ENCODE data around the gene TRUB1.

TRUB1 gene

DNA sequence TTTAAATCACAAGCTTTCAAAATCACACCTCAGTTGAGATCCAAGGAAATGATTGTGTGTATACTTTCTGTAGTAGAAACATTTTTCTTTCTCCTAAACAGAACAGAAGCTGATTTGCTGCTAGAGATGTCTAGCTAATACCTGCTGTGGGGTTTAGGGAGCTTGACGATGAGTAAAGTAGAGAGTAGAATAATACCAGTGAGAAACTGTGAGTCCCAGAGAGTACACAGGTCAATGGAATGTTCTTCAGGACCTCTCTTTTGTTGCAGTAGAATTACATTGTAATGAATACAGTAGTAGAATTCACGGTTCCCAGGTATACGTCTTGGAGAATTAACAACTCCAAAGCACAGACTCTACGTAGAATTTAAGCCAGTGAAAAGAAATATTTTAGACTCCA is 18.0 kb downstream of the TRUB1 start:
- Histone ChIP-seq H3K36me3 (ENCODE audit: control insufficient read depth, low read depth, low read length) (peaks cover 19% of the 10 kb centered on the region), H3K27ac (ENCODE audit: low read length) (no peak overlapping the region)

DNA sequence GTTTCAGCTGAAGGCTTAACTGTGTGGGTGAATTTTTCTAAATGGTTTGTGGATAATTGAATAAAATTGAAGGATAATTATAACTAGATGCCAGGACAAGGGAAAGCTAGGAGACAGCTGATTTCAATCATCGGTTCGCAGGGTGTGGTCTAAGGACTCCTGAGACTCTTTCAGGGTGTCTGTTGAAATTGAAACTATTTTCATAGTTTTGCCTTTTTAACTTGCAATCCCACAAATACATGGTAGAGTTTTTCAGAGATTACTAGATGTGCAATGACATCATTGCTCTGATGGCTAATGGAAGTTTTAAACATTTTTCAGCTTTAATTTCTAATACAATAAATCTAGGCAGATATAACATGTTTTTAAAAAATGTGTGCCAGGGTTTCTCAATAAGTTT is 18.5 kb downstream of the TRUB1 start:
- H3K9me3 ChIP-seq (ENCODE audit: control insufficient read depth, low read depth, low read length) = no peaks in the 10 kb centered on the region
- H3K36me3 ChIP-seq (ENCODE audit: control insufficient read depth, low read depth, low read length) = peaks cover 21% of the 10 kb centered on the region
- H3K27ac ChIP-seq (ENCODE audit: low read length) = no peak overlapping the region
- H3K9ac ChIP-seq (ENCODE audit: low read length) = no peak overlapping the region
- H3K27me3 ChIP-seq (ENCODE audit: control insufficient read depth, insufficient read depth, low read length) = no peaks in the 10 kb centered on the region
- H3K4me3 ChIP-seq (ENCODE audit: low read length) = no peak overlapping the region
- no peaks in the 10 kb centered on the region for H3K4me1 ChIP-seq (ENCODE audit: control insufficient read depth, low read depth, low read length)

More for the DNA sequence above, 18.0 kb downstream of the TRUB1 start:
- H3K4me1 ChIP-seq (ENCODE audit: control insufficient read depth, low read depth, low read length) = no peaks in the 10 kb centered on the region
- H3K9me3 ChIP-seq (ENCODE audit: control insufficient read depth, low read depth, low read length) = no peaks in the 10 kb centered on the region
- no peak overlapping the region for H3K4me3 ChIP-seq (ENCODE audit: low read length)
- H3K9ac ChIP-seq (ENCODE audit: low read length) = no peak overlapping the region
- no peaks in the 10 kb centered on the region for H3K27me3 ChIP-seq (ENCODE audit: control insufficient read depth, insufficient read depth, low read length)

DNA sequence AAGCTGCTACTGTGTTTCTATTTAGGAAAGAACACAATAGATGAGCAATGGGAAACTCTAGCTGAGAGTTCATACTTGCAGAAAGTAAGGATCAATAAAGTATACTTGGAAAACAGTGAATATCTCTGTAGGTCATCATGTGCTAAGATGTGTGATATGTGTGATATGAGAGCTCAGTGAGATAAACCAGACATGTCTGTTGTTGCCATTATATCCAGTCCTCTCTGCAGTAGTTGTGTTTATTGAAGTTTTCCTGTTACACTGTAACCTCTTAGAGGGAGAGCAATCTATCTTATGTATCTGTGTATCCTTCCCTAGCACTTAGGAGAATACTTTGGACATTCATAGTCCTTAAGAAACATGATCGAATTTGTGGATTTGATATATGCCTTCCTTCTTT is 19.1 kb downstream of the TRUB1 start:
- peaks cover 22% of the 10 kb centered on the region for H3K36me3 ChIP-seq (ENCODE audit: control insufficient read depth, low read depth, low read length)
- H3K27me3 ChIP-seq (ENCODE audit: control insufficient read depth, insufficient read depth, low read length) = no peaks in the 10 kb centered on the region
- no peaks in the 10 kb centered on the region for H3K4me1 ChIP-seq (ENCODE audit: control insufficient read depth, low read depth, low read length)
- H3K27ac ChIP-seq (ENCODE audit: low read length) = no peak overlapping the region
- H3K4me3 ChIP-seq (ENCODE audit: low read length) = no peak overlapping the region
- H3K9me3 ChIP-seq (ENCODE audit: control insufficient read depth, low read depth, low read length) = no peaks in the 10 kb centered on the region
- H3K9ac ChIP-seq (ENCODE audit: low read length) = no peak overlapping the region

DNA sequence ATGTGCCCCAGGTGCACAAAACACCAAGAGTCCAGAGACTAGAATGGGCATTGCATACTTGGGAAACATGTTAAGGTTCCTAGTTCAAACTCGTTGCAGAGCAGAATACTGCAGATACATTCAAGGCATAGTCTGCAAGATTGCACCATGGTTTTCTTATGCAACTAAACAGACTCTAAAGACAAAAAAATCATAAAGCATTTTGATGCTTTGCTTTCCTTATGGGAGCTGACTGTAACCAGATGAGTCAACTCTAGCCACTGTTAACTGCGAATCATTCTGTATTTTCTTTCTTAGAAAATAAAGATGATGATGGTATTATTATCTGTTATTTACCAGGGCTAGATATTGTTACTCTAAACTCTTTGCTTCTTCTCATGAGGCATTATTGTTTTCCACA is 19.7 kb downstream of the TRUB1 start:
- H3K4me1 ChIP-seq (ENCODE audit: control insufficient read depth, low read depth, low read length) = no peaks in the 10 kb centered on the region
- H3K4me3 ChIP-seq (ENCODE audit: low read length) = no peak overlapping the region
- no peak overlapping the region for H3K9ac ChIP-seq (ENCODE audit: low read length)
- no peaks in the 10 kb centered on the region for H3K27me3 ChIP-seq (ENCODE audit: control insufficient read depth, insufficient read depth, low read length)
- peaks cover 17% of the 10 kb centered on the region for H3K36me3 ChIP-seq (ENCODE audit: control insufficient read depth, low read depth, low read length)
- no peak overlapping the region for H3K27ac ChIP-seq (ENCODE audit: low read length)
- H3K9me3 ChIP-seq (ENCODE audit: control insufficient read depth, low read depth, low read length) = no peaks in the 10 kb centered on the region

DNA sequence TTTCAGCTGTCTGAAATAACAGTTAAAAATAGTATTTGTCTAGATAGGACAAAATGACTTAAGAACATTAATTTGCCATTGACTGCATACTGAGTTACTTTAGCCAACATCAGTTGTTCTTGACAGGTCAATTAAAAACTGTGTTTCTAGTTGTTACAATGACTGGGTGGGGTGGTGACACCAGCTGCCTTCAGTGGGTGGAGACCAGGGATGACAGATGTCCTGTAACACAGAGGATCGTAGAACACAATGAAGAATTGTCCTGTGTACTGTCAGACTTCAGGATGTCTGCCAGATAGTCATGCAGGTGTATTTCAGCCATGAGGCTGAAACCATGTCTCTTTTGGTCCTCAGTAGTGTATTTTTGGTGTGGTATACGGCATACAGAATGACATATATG is 24.4 kb downstream of the TRUB1 start:
- H3K9me3 ChIP-seq (ENCODE audit: control insufficient read depth, low read depth, low read length) = no peaks in the 10 kb centered on the region
- no peak overlapping the region for H3K4me3 ChIP-seq (ENCODE audit: low read length)
- peaks cover 9% of the 10 kb centered on the region for H3K36me3 ChIP-seq (ENCODE audit: control insufficient read depth, low read depth, low read length)
- H3K27me3 ChIP-seq (ENCODE audit: control insufficient read depth, insufficient read depth, low read length) = no peaks in the 10 kb centered on the region
- H3K4me1 ChIP-seq (ENCODE audit: control insufficient read depth, low read depth, low read length) = no peaks in the 10 kb centered on the region
- H3K9ac ChIP-seq (ENCODE audit: low read length) = no peak overlapping the region
- H3K27ac ChIP-seq (ENCODE audit: low read length) = no peak overlapping the region

DNA sequence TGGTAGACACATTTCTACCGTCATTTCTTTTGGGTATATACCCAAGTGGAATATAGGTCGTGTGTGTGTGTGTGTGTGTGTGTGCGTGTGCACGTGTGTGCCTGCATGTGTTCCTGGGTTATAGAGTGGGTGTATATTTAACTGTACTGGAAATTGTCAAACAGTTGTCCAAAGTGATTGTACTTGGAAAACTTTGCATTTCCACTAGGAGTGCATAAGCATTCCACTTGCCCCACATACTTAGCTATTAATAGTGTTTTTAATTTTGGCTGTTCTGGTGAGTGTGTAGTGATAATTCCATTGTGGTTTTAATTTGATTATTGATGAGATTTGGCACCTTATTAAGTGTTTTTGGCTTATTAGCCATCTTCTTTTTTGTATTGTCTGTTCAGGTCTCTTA is 25.9 kb downstream of the TRUB1 start:
- H3K9ac ChIP-seq (ENCODE audit: low read length) = no peak overlapping the region
- H3K4me3 ChIP-seq (ENCODE audit: low read length) = no peak overlapping the region
- no peaks in the 10 kb centered on the region for H3K4me1 ChIP-seq (ENCODE audit: control insufficient read depth, low read depth, low read length)
- no peak overlapping the region for H3K27ac ChIP-seq (ENCODE audit: low read length)
- no peaks in the 10 kb centered on the region for H3K27me3 ChIP-seq (ENCODE audit: control insufficient read depth, insufficient read depth, low read length)
- H3K9me3 ChIP-seq (ENCODE audit: control insufficient read depth, low read depth, low read length) = no peaks in the 10 kb centered on the region
- H3K36me3 ChIP-seq (ENCODE audit: control insufficient read depth, low read depth, low read length) = peaks cover 9% of the 10 kb centered on the region

DNA sequence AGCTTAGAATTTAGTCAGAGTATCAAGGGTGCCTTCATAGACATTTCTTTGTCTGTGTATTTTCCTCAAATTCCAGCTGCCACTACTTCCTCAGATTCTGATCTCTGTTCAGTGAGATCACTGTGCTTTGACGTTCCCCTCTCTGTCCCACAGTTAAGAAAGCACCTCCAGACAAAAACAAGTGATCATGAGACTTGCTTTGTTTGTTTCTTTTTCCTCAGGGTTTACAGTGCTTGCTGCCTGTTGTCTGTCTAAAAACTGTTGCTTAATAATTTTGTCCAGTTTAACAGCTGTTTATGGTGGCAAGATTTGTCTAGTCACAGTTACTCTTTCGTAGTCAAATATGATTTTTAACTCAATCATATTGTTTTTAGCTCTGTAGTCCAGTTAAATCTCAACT is 29.1 kb downstream of the TRUB1 start:
- no peaks in the 10 kb centered on the region for H3K36me3 ChIP-seq (ENCODE audit: control insufficient read depth, low read depth, low read length)
- H3K27ac ChIP-seq (ENCODE audit: low read length) = no peak overlapping the region

DNA sequence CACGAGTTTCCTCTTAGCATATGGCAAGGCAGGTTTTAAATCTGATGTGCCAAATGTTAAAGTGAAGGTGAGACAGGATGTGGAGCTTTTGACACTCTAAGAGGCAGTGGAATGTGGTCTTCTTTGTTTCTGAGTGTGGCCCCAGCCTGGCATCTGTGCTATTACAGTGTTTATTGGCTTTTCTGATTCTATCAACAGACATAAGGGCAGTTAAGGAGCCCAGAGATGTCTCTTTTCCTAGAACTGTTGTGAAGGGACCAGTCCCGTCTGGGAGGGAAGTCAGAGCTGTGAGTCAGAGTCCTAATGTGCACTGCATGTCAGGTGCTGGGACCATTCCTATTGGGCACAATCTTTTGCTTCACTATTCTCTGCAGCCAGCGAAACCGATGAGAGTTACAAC is 32.5 kb downstream of the TRUB1 start:
- no peaks in the 10 kb centered on the region for H3K27me3 ChIP-seq (ENCODE audit: control insufficient read depth, insufficient read depth, low read length)
- peaks cover 13% of the 10 kb centered on the region for H3K36me3 ChIP-seq (ENCODE audit: control insufficient read depth, low read depth, low read length)
- no peak overlapping the region for H3K4me3 ChIP-seq (ENCODE audit: low read length)
- no peak overlapping the region for H3K9ac ChIP-seq (ENCODE audit: low read length)
- H3K9me3 ChIP-seq (ENCODE audit: control insufficient read depth, low read depth, low read length) = no peaks in the 10 kb centered on the region
- no peak overlapping the region for H3K27ac ChIP-seq (ENCODE audit: low read length)
- H3K4me1 ChIP-seq (ENCODE audit: control insufficient read depth, low read depth, low read length) = peaks cover 11% of the 10 kb centered on the region

More for the DNA sequence above, 29.1 kb downstream of the TRUB1 start:
- peaks cover 9% of the 10 kb centered on the region for H3K4me1 ChIP-seq (ENCODE audit: control insufficient read depth, low read depth, low read length)
- no peak overlapping the region for H3K4me3 ChIP-seq (ENCODE audit: low read length)
- H3K9ac ChIP-seq (ENCODE audit: low read length) = no peak overlapping the region
- no peaks in the 10 kb centered on the region for H3K27me3 ChIP-seq (ENCODE audit: control insufficient read depth, insufficient read depth, low read length)
- H3K9me3 ChIP-seq (ENCODE audit: control insufficient read depth, low read depth, low read length) = no peaks in the 10 kb centered on the region

DNA sequence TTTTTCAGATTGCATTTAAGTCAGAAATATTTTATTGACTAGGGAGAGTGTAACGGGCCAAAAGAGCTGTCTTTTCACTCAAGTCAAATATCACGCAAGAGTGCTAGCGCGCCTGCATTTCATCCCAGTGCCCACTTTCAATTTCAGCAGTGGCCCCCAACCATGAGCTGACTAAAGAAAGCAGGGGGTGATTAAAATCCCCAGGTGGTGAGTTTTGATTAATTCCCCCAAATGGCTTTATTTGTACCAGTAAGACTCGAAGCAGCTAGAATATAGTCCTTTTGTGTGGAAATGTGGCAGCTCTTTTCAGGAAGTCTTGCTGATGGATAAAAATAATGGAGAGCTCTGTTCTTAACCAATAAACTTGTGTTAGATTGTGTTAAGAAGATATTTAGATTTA is 35.3 kb downstream of the TRUB1 start:
- H3K4me1 ChIP-seq (ENCODE audit: control insufficient read depth, low read depth, low read length) = peaks cover 11% of the 10 kb centered on the region
- peaks cover 19% of the 10 kb centered on the region for H3K36me3 ChIP-seq (ENCODE audit: control insufficient read depth, low read depth, low read length)
- no peak overlapping the region for H3K27ac ChIP-seq (ENCODE audit: low read length)
- H3K27me3 ChIP-seq (ENCODE audit: control insufficient read depth, insufficient read depth, low read length) = no peaks in the 10 kb centered on the region
- no peaks in the 10 kb centered on the region for H3K9me3 ChIP-seq (ENCODE audit: control insufficient read depth, low read depth, low read length)
- H3K4me3 ChIP-seq (ENCODE audit: low read length) = no peak overlapping the region
- no peak overlapping the region for H3K9ac ChIP-seq (ENCODE audit: low read length)

DNA sequence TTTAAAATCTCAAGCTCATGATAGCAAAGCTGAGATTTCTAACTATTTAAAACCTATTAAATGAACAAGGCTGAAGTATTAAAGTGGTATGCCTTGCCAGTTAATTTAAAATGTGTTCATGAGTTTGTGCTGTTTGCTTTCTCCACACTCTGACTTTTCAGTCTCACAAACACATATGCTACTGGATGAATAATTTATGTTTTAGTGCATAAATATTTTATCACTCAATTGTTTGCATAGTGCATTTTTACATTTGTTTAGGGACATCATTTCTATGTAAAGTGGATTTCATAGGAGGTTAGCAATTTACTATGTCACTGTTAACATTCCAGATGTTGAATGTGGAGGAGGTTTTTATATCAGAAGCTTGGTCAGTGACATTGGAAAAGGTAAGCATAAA is 36.0 kb downstream of the TRUB1 start:
- H3K4me1 ChIP-seq (ENCODE audit: control insufficient read depth, low read depth, low read length) = peaks cover 11% of the 10 kb centered on the region
- no peaks in the 10 kb centered on the region for H3K9me3 ChIP-seq (ENCODE audit: control insufficient read depth, low read depth, low read length)
- no peak overlapping the region for H3K27ac ChIP-seq (ENCODE audit: low read length)
- no peak overlapping the region for H3K9ac ChIP-seq (ENCODE audit: low read length)
- H3K27me3 ChIP-seq (ENCODE audit: control insufficient read depth, insufficient read depth, low read length) = no peaks in the 10 kb centered on the region
- no peak overlapping the region for H3K4me3 ChIP-seq (ENCODE audit: low read length)
- peaks cover 19% of the 10 kb centered on the region for H3K36me3 ChIP-seq (ENCODE audit: control insufficient read depth, low read depth, low read length)

DNA sequence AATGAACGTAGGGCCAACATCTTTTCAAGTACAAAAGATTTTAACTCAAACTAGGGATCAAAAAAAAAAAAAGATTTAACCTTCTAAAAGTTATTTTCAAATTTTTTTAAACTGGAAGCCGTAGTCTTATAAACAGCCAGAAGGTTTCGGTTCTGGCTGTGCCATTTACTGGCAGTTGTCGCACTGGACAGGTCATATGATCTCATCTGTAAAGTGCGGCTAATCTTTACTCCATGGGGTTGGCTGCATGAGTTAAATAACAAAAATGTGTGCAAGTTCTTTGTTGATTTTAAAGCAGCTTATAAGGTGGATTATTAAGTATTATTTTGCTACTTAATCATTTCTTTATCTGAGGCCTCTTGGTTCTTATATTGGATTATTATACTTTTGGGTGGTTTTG is 36.6 kb downstream of the TRUB1 start:
- no peak overlapping the region for H3K4me3 ChIP-seq (ENCODE audit: low read length)
- H3K9ac ChIP-seq (ENCODE audit: low read length) = no peak overlapping the region
- no peaks in the 10 kb centered on the region for H3K9me3 ChIP-seq (ENCODE audit: control insufficient read depth, low read depth, low read length)
- H3K36me3 ChIP-seq (ENCODE audit: control insufficient read depth, low read depth, low read length) = peaks cover 19% of the 10 kb centered on the region
- H3K4me1 ChIP-seq (ENCODE audit: control insufficient read depth, low read depth, low read length) = peaks cover 11% of the 10 kb centered on the region
- H3K27ac ChIP-seq (ENCODE audit: low read length) = no peak overlapping the region
- H3K27me3 ChIP-seq (ENCODE audit: control insufficient read depth, insufficient read depth, low read length) = no peaks in the 10 kb centered on the region

DNA sequence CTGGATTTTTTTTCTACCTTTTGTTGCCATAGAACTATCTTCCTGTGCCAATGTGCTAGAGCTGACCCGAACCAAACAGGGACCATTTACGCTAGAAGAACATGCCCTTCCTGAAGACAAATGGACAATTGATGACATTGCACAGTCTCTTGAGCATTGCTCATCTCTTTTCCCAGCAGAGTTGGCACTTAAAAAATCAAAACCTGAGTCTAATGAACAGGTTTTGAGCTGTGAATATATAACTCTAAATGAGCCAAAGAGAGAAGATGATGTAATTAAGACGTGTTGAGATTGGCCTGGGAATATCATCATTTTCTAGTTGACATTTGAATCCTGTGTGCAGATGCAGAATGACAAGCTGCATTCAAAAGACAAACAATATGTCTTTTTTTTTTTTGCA is 37.1 kb downstream of the TRUB1 start:
- H3K4me1 ChIP-seq (ENCODE audit: control insufficient read depth, low read depth, low read length) = peaks cover 7% of the 10 kb centered on the region
- no peak overlapping the region for H3K9ac ChIP-seq (ENCODE audit: low read length)
- no peaks in the 10 kb centered on the region for H3K27me3 ChIP-seq (ENCODE audit: control insufficient read depth, insufficient read depth, low read length)
- H3K27ac ChIP-seq (ENCODE audit: low read length) = no peak overlapping the region
- H3K36me3 ChIP-seq (ENCODE audit: control insufficient read depth, low read depth, low read length) = peaks cover 19% of the 10 kb centered on the region
- no peak overlapping the region for H3K4me3 ChIP-seq (ENCODE audit: low read length)
- no peaks in the 10 kb centered on the region for H3K9me3 ChIP-seq (ENCODE audit: control insufficient read depth, low read depth, low read length)
